ENCODE results near the gene MTFR1L.

Gene MTFR1L

GRCh38 chr1:25878690-25879089, 58.9 kb downstream of the MTFR1L start:
- DNase-seq (ENCODE audit: low read depth), result no peak

GRCh38 chr1:25879675-25880074, 59.9 kb downstream of the MTFR1L start:
- DNase-seq (ENCODE audit: low read depth), result no peak

GRCh38 chr1:25880518-25880917, 60.8 kb downstream of the MTFR1L start:
- no peak for DNase-seq (ENCODE audit: low read depth)

DNA sequence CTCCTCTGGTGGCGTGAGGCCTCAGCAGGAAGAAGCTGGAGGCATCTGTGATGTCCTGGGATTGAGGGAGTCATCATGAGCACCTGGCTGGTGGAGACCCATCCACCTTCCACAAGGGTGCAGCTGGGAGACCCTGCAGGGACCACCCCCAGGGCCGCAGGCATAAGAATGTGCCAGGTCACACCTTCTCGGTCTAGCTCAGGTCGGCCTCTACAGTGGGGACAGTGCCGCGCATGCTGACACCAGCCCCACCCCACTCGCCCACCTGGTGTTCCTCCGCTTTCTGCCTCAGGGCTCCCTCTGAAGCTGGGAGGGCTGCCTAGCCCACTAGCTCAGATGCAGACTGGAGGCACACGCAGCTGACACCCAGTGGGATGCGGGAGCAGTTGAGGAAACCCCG, 61.5 kb downstream of the MTFR1L start:
- DNase-seq (ENCODE audit: low read depth), result no peak
